Neural crest cell (in vitro differentiated cells): ENCODE data around the gene POU4F1. TPM values are rescaled to one million over a fixed set of nuclear protein-coding genes. Genes with fewer than 3 reads are reported as not detected.

Source experiments
- DNase-seq: peaks from one replicate; pipeline ENCODE4 v3.0.0; 2021; ENCODE audit warnings: low read depth, mixed read lengths, low spot score
- H3K27ac Mint-ChIP-seq: one replicate; pipeline ENCODE4 v1.8.0; 2021; ENCODE audit warnings: mild to moderate bottlenecking, mixed read lengths; ENCODE audit not compliant: unreplicated experiment
- H3K27me3 Mint-ChIP-seq: 2 replicates; pipeline ENCODE4 v1.8.0; 2021; ENCODE audit warnings: low read depth, mild to moderate bottlenecking, mixed read lengths
- H3K36me3 Mint-ChIP-seq: 2 replicates; pipeline ENCODE4 v1.8.0; 2021; ENCODE audit warnings: low read depth, mild to moderate bottlenecking, mixed read lengths
- H3K4me1 Mint-ChIP-seq: 2 replicates; pipeline ENCODE4 v1.8.0; 2021; ENCODE audit warnings: mixed read lengths
- H3K4me3 Mint-ChIP-seq: one replicate; pipeline ENCODE4 v1.8.0; 2021; ENCODE audit warnings: mild to moderate bottlenecking, mixed read lengths
- H3K9me3 Mint-ChIP-seq: 2 replicates; pipeline ENCODE4 v1.8.0; 2021; ENCODE audit warnings: mixed read lengths
- total RNA-seq: library from RNA; stranded (reverse); gene quantifications from 2 replicates; pipeline ENCODE4 v1.2.1, GENCODE V29; 2021
- TF ChIP-seq, protein P1 (sequence below): fragments of 200-600 bp; sonication (generic); conservative IDR thresholded peaks from 2 replicates; pipeline ENCODE4 v1.5.0; 2021; ENCODE audit warnings: antibody characterized with exemption, mild to moderate bottlenecking

POU4F1 gene
- total RNA-seq, 1 donor from 2014 or later: 0.19 TPM

DNA sequence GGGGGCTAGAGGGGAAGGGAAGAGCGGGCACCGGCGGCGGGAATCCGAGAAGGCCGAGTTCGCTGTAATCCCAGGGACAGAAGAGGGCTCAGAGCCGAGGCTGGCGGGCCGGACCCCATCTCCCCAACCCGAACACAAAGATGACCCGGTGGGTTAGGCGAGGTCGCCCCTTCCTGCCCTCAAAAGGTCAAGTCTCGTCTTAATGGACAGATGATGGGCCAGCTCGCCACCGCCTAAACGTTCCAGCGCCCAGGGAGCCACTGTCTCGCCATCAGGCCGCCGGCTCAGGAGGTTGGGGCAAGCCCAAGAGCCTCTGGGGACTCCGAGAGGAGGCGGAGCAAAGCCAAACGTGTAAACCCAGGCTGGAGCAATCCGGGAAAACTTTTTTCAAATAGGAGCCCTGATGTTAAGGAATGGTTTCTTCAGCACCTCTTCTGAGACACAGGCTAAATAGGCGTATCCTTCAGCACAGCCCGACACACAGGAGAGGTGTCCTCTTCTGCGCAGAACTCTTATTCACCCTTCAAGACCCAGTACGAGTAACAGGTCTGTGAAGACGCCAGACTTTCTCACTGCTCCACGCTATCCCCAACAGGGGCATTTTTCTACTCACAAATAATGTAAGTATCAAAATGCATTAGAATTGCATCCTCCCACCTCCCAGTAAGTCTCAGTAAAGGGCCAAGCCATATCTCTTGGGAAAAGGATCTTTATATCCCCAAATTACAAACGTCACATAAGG lies 6.3 kb upstream of the POU4F1 start:
- Mint-ChIP-seq H3K4me3 (peak overlapping the region; percentile 76), H3K27me3 (peaks cover 85% of the 10 kb centered on the region), H3K9me3 (peaks cover 4% of the 10 kb centered on the region), H3K27ac (no peak overlapping the region), H3K4me1 (peaks cover 14% of the 10 kb centered on the region), H3K36me3 (peaks cover 6% of the 10 kb centered on the region)
- TF ChIP-seq, protein P1, sequence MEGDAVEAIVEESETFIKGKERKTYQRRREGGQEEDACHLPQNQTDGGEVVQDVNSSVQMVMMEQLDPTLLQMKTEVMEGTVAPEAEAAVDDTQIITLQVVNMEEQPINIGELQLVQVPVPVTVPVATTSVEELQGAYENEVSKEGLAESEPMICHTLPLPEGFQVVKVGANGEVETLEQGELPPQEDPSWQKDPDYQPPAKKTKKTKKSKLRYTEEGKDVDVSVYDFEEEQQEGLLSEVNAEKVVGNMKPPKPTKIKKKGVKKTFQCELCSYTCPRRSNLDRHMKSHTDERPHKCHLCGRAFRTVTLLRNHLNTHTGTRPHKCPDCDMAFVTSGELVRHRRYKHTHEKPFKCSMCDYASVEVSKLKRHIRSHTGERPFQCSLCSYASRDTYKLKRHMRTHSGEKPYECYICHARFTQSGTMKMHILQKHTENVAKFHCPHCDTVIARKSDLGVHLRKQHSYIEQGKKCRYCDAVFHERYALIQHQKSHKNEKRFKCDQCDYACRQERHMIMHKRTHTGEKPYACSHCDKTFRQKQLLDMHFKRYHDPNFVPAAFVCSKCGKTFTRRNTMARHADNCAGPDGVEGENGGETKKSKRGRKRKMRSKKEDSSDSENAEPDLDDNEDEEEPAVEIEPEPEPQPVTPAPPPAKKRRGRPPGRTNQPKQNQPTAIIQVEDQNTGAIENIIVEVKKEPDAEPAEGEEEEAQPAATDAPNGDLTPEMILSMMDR: no peak
- no peak for DNase-seq

DNA sequence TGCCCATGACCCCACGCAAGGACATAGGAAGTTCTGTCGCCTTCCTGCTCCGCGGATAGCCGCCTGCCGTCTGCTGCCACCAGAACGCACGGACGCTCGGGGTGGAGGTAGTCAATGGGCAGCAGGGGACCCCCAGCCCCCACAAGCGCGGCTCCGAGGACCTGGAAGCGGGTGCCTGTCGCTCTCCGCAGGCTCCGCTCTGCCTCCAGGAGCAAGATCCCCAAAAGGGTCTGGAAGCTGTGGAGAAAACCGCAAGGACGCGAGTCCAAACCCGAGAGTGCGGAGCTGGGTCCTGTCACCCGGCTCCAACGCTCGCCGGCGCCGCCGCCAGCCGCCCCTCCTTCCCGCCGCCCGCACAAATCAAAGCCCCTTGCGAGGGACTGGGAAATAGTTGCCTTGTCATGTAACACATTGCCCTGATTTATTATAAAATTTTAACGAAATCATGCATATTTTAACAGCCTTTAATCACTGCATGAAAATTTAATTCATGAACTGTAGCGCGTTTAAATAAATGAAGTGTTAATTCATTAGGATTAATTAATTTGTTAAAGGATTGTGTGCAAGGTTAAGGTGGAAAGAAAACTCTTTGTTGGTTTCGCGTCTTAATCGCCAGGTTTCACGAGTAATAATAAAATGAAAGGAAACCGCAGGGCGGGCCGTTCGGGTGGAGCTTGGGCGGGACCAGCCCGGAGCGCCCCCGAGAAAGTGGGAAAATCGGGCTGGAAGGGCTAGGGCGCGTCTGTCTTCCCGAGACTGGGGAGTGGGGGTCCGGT lies 5.5 kb upstream of the POU4F1 start:
- Mint-ChIP-seq H3K4me3 (peak overlapping the region; percentile 76), H3K9me3 (peaks cover 4% of the 10 kb centered on the region), H3K36me3 (peaks cover 2% of the 10 kb centered on the region), H3K27ac (no peak overlapping the region), H3K4me1 (peaks cover 17% of the 10 kb centered on the region), H3K27me3 (peaks cover 93% of the 10 kb centered on the region)
- TF ChIP-seq, protein P1: no peak
- DNase-seq: no peak

DNA sequence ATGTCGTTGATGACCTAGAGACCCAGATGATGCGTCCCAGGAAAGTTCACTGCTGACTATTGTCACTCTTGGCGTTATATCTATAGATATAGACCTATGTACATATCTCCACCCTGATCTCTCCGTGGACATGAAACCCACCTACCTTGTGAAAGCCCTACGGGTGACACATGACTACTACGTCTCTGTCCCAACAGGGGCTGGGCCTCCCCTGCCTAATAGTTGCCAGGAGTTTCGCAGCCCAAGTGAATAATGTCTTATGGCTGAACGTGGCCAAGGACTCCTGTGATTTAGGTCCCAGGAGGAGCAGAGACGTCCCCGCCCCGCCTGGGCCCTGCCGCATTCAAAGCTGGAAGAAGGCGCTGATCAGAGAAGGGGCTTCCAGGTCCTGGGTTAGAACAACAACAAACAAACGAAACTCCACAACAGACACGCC lies 4.9 kb upstream of the POU4F1 start:
- Mint-ChIP-seq H3K27ac (no peak overlapping the region), H3K4me1 (peaks cover 22% of the 10 kb centered on the region), H3K9me3 (peaks cover 4% of the 10 kb centered on the region), H3K36me3 (peaks cover 2% of the 10 kb centered on the region), H3K4me3 (peak overlapping the region; percentile 63), H3K27me3 (peaks cover 99% of the 10 kb centered on the region)
- TF ChIP-seq, protein P1: no peak
- DNase-seq: no peak

DNA sequence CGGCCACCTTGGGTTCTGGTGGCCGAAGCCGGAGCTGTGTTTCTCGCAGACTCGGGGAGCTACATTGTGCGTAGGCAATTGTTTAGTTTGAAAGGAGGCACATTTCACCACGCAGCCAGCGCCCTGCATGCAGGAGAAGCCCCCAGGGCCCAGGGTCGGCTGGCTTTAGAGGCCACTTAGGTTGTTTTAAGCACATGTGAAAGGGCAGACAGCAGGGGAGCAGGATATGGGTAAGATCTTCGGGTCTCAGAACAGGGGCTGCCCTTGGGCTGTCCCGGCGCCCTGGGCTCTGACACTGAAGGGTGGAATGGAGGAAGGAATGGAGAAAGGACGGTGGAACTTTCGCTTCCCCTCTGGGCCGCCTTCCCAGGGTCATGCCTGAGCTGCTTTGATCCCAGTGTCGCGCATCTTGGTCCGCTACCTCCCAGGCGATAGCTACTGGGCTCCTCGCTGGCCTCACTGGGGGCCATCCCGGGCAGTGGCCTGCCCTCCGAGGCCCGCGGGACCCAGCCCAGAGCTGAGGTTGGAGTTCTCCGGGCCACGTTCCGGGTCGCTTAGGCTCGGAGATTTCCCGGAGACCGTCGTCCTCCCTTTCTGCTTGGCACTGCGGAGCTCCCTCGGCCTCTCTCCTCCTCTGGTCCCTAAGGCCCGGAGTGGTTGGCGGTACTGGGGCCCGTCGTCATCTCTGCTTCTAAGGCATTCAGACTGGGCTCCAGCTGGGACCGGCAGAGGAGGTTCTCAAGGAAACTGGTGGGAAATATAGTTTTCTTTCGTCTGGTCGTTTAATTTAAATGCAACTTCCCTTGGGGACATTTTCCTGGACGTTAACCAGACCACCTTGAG lies 4.3 kb upstream of the POU4F1 start:
- peaks cover 25% of the 10 kb centered on the region for H3K4me1 Mint-ChIP-seq
- peaks cover 4% of the 10 kb centered on the region for H3K9me3 Mint-ChIP-seq
- no peak for DNase-seq
- H3K4me3 Mint-ChIP-seq: peak overlapping the region; percentile 63
- H3K36me3 Mint-ChIP-seq: peaks cover 4% of the 10 kb centered on the region
- peaks cover 100% of the 10 kb centered on the region for H3K27me3 Mint-ChIP-seq
- TF ChIP-seq, protein P1: no peak
- no peak overlapping the region for H3K27ac Mint-ChIP-seq
